Fibroblast of lung (primary cell): ENCODE data around the gene IL9R.
"Not testable (repeated sequence)": the region's sequence is repeated elsewhere in the genome, so short reads cannot be mapped to it uniquely, and the experiment has no call there.

Experiments
- CTCF ChIP-seq, 2 donors: IDR thresholded peaks in 1 of 2; conservative IDR thresholded peaks in 1 of 2; 1 replicate in 1 of 2; 2 replicates in 1 of 2; pipeline ENCODE4 v1.5.1; 2011 to 2012; ENCODE audit warnings: low read length in 2 of 2, control low read depth in 1 of 2, inconsistent platforms in 1 of 2, low read depth in 1 of 2, mild to moderate bottlenecking in 1 of 2
- EZH2 ChIP-seq: IDR thresholded peaks from 2 replicates; pipeline ENCODE4 v1.5.1; 2012; ENCODE audit warnings: low read length, control low read depth, mild to moderate bottlenecking; ENCODE audit errors: missing control alignments

GRCh38 chrX:156024949-156025492, 27.5 kb downstream of the IL9R start:
- TF ChIP-seq EZH2; CTCF (conservative IDR thresholded peaks at IDR 0.05 in 1 of 2, IDR thresholded peaks at IDR 0.05 in 1 of 2; ENCODE audit: low read depth in 1 of 2, low read length in 2 of 2): not testable (repeated sequence)
